ENCODE measurements around the gene PLIN1. TPM values are rescaled to one million over a fixed set of nuclear protein-coding genes. Genes with fewer than 3 reads are reported as not detected.

The PLIN1 gene
- total RNA-seq, 1 donor from 2014 or later: 0.07 TPM

- no peak for DNase-seq (ENCODE audit: low read depth, low spot score)
These were observed 24.8 kb downstream of the PLIN1 start for GRCh38 chr15:89654301-89654761.

- no peak for DNase-seq (ENCODE audit: low read depth, low spot score)
These were observed 25.6 kb downstream of the PLIN1 start for GRCh38 chr15:89653578-89653977.

- no peak for DNase-seq (ENCODE audit: low read depth, low spot score)
These were observed 26.5 kb downstream of the PLIN1 start for GRCh38 chr15:89652666-89653065.

- no peak for DNase-seq (ENCODE audit: low read depth, low spot score)
These were observed 27.0 kb downstream of the PLIN1 start for GRCh38 chr15:89652131-89652530.

- DNase-seq (ENCODE audit: low read depth, low spot score): no peak
These were observed 29.5 kb downstream of the PLIN1 start for GRCh38 chr15:89649716-89650115.

GRCh38 chr15:89649013-89649625 lies 30.0 kb downstream of the PLIN1 start:
- DNase-seq (ENCODE audit: low read depth, low spot score): no peak

- no peak for DNase-seq (ENCODE audit: low read depth, low spot score)
These were observed 30.8 kb downstream of the PLIN1 start for GRCh38 chr15:89648106-89649012.

- DNase-seq (ENCODE audit: low read depth, low spot score): no peak
These were observed 31.8 kb downstream of the PLIN1 start for GRCh38 chr15:89647191-89647851.

GRCh38 chr15:89646416-89647141 lies 32.6 kb downstream of the PLIN1 start:
- no peak for DNase-seq (ENCODE audit: low read depth, low spot score)

- DNase-seq (ENCODE audit: low read depth, low spot score): no peak
These were observed 33.5 kb downstream of the PLIN1 start for GRCh38 chr15:89645680-89646079.

- DNase-seq (ENCODE audit: low read depth, low spot score): no peak
These were observed 37.1 kb downstream of the PLIN1 start for GRCh38 chr15:89642106-89642505.

- no peak for DNase-seq (ENCODE audit: low read depth, low spot score)
These were observed 38.1 kb downstream of the PLIN1 start for GRCh38 chr15:89641053-89641452.

GRCh38 chr15:89640245-89640644 lies 38.9 kb downstream of the PLIN1 start:
- DNase-seq (ENCODE audit: low read depth, low spot score): no peak

- no peak for DNase-seq (ENCODE audit: low read depth, low spot score)
These were observed 45.6 kb downstream of the PLIN1 start for GRCh38 chr15:89633585-89633984.

GRCh38 chr15:89632563-89633430 lies 46.4 kb downstream of the PLIN1 start:
- no peak for DNase-seq (ENCODE audit: low read depth, low spot score)

- DNase-seq (ENCODE audit: low read depth, low spot score): no peak
These were observed 47.3 kb downstream of the PLIN1 start for GRCh38 chr15:89631902-89632264.

- no peak for DNase-seq (ENCODE audit: low read depth, low spot score)
These were observed 47.9 kb downstream of the PLIN1 start for GRCh38 chr15:89630974-89631901.

- DNase-seq (ENCODE audit: low read depth, low spot score): no peak
These were observed 48.9 kb downstream of the PLIN1 start for GRCh38 chr15:89630260-89630659.

- no peak for DNase-seq (ENCODE audit: low read depth, low spot score)
These were observed 49.3 kb downstream of the PLIN1 start for GRCh38 chr15:89629829-89630228.

All from pulmonary artery endothelial cell (primary cell).